DOHH2 (cell line): ENCODE measurements around the gene ATP5F1E.

Experiments used
- EZH2phosphoT487 ChIP-seq: fragments of 200-600 bp; sonication (generic); IDR thresholded peaks from 2 replicates; pipeline ENCODE4 v1.6.1; 2017; ENCODE audit warnings: borderline replicate concordance, mild to moderate bottlenecking, antibody characterized with exemption, low read length, moderate library complexity, mixed read lengths
- TF ChIP-seq, protein P1 (sequence below): fragments of 200-600 bp; sonication (generic); IDR thresholded peaks from one replicate; pipeline ENCODE4 v1.5.1; 2014; ENCODE audit warnings: antibody characterized with exemption, mild to moderate bottlenecking, low read depth, low read length; ENCODE audit not compliant: poor library complexity, severe bottlenecking

DNA sequence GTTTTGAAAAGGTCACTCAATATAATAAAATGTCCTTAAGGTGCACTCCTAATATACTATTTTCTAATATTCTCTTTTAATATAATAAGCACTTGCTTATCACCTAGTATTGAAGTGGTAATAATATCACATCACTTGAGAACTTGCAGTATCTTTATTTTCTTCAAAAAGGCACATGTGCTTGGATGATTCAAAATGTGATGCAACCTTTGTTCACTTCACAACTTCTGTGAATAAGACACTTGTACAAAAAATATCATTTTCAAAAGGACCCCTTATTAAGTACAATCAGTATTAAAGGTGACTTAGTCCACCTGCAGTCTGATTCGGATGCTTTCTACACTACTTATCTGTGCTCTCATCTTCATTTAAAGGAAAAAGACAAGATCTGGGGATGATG, 7.1 kb upstream of the ATP5F1E start:
- TF ChIP-seq, protein P1, sequence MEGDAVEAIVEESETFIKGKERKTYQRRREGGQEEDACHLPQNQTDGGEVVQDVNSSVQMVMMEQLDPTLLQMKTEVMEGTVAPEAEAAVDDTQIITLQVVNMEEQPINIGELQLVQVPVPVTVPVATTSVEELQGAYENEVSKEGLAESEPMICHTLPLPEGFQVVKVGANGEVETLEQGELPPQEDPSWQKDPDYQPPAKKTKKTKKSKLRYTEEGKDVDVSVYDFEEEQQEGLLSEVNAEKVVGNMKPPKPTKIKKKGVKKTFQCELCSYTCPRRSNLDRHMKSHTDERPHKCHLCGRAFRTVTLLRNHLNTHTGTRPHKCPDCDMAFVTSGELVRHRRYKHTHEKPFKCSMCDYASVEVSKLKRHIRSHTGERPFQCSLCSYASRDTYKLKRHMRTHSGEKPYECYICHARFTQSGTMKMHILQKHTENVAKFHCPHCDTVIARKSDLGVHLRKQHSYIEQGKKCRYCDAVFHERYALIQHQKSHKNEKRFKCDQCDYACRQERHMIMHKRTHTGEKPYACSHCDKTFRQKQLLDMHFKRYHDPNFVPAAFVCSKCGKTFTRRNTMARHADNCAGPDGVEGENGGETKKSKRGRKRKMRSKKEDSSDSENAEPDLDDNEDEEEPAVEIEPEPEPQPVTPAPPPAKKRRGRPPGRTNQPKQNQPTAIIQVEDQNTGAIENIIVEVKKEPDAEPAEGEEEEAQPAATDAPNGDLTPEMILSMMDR = no peak
- no peak for TF ChIP-seq EZH2phosphoT487
